Left hindlimb (tissue), 1 donor: ENCODE measurements around the gene PWP2.
"Not testable (repeated sequence)": the region's sequence is repeated elsewhere in the genome, so short reads cannot be mapped to it uniquely, and the experiment has no call there.

Experiments
- DNase-seq: peaks from one replicate; pipeline ENCODE4 v3.0.0-alpha.2; 2018

Gene PWP2

DNA sequence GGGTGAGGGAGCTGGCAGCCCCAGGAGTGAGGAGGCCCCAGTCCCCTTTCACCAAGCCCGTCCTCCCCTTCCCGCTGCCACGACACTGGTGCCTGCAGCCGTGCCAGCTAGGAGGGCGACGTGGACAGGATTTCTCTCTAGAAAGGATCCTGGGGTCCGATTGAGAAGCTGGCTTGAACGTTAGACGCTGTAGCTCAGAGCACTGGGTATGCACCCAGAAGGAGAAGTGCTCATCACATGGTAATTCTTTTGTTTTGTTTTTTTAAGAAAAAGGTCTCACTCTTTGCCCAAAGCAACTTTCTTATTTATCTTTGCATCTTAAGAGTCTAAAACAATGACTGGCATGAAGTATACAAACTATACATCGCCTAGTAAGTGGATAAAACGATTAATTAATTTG is 60.3 kb downstream of the PWP2 start:
- DNase-seq: not testable (repeated sequence)

- not testable (repeated sequence) for DNase-seq
These were observed 63.1 kb downstream of the PWP2 start for GRCh38 chr21:44170326-44170725.

DNA sequence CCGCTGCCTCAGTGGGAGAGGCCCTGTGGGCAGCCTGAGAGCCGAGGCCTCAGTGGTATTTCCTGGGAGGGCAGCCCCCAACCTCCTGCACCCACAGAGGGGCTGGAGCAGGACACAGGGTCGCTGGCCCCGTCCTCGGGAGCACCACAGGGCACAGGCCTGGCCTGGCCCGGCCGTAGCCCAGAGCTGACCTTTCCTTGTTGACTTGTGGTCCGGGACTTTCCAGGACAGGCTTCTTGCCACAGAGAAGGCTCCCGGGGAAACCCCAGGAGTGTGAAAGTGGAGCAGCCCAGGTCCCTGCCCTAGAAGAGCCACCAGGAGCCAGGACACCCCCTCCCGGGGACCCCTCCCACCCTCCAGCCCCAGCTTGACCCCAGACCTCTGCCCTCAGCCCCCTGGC is 63.7 kb downstream of the PWP2 start:
- not testable (repeated sequence) for DNase-seq

DNA sequence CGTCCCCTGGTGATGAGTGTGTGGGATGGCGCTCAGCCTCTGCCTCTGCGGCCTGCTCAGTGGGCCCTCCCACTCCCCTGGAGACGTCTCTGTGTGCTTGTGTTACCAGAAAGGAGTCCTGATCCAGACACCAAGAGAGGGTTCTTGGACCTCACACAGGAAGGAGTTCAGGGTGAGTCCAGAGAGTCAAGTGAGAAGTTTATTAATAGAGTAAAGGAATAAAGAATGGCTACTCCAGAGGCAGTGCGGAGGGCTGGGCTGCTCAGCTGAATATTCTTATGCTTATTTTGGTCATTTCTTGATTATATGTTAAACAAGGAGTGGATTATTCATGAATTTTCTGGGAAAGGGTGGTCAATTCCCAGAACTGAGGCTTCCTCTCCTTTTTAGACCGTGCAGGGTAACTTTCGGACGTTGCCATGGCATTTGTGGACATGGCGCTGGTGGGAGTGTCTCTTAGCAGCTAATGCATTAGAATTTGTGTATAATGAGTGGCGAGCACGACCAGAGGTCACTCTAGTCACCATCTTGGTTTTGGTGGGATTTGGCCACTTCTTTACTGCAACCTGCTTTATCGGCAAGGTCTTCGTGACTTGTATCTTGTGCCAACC is 64.9 kb downstream of the PWP2 start:
- DNase-seq: not testable (repeated sequence)

- not testable (repeated sequence) for DNase-seq
These were observed 65.5 kb downstream of the PWP2 start for GRCh38 chr21:44172741-44173140.

DNA sequence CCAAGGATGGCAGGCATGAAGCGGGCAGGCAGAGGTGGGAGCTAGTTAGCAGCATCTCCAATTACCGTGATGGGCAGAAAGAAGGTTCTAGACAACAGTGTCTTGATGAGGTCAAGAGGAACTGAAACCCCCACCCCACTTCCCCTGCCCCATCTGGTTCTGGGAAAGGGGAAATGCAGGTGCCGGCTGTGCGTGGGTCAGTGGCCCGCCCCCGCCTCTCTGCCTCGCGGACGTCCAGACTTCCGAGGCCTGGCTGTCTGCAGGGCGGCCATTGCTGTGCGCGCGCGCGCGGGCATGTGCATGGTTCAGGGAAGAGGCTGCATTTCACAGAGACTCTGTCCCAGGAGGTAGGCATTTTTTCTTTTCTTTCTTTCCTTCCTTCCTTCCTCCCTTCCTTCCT is 68.0 kb downstream of the PWP2 start:
- DNase-seq: not testable (repeated sequence)

GRCh38 chr21:44176127-44176526 is 68.9 kb downstream of the PWP2 start:
- DNase-seq: not testable (repeated sequence)
